T-helper 2 cell treated with Interferon-gamma antibody and Interleukin-4, amounts not matched to agents 5 μg/mL and 100 μg/mL, for 36 hours (primary cell): ENCODE results near the gene OLR1.
A peak's percentile ranks its signal among the peaks of the same experiment; 100 is the strongest.

Source experiments
- DNase-seq: peaks from one replicate; pipeline ENCODE4 v3.0.0; 2021; ENCODE audit warnings: low spot score
- H3K27ac Mint-ChIP-seq: one replicate; pipeline ENCODE4 v1.8.0; 2021; ENCODE audit warnings: mild to moderate bottlenecking, mixed read lengths
- H3K27me3 Mint-ChIP-seq: one replicate; pipeline ENCODE4 v1.8.0; 2021; ENCODE audit warnings: low read depth, mixed read lengths
- H3K36me3 Mint-ChIP-seq: one replicate; pipeline ENCODE4 v1.8.0; 2021; ENCODE audit warnings: low read depth, mixed read lengths
- H3K4me1 Mint-ChIP-seq: one replicate; pipeline ENCODE4 v1.8.0; 2021; ENCODE audit warnings: low read depth, mixed read lengths
- H3K4me3 Mint-ChIP-seq: one replicate; pipeline ENCODE4 v1.8.0; 2022; ENCODE audit warnings: mild to moderate bottlenecking, moderate library complexity, mixed read lengths
- H3K9me3 Mint-ChIP-seq: one replicate; pipeline ENCODE4 v1.8.0; 2021; ENCODE audit warnings: mixed read lengths

Gene OLR1

GRCh38 chr12:10121278-10121677 is 50.7 kb downstream of the OLR1 start:
- no peak for DNase-seq
- H3K27me3 Mint-ChIP-seq, result peaks cover 17% of the 10 kb centered on the region
- H3K27ac Mint-ChIP-seq, result no peak overlapping the region
- no peaks in the 10 kb centered on the region for H3K9me3 Mint-ChIP-seq
- no peaks in the 10 kb centered on the region for H3K36me3 Mint-ChIP-seq
- no peaks in the 10 kb centered on the region for H3K4me1 Mint-ChIP-seq
- H3K4me3 Mint-ChIP-seq, result no peak overlapping the region

DNA sequence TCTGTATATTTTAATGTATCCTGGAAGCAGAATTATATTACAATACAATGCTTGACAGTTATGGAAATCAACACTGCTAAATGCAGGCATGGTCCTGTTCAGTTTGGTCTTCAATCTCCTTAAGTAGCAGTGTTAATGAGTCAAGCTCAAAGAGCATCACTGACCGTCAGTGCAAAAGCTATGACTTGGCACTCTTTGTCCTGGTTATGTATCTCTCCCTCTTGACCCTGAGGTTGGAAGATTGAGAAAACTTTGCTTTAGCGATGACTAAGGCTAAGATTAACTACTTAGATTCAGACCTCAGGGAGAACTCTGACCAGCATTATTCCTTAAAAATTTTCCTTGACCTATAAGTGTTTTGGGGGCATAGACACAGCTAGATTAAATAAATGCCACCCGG is 52.9 kb downstream of the OLR1 start:
- no peaks in the 10 kb centered on the region for H3K4me1 Mint-ChIP-seq
- H3K36me3 Mint-ChIP-seq, result no peaks in the 10 kb centered on the region
- H3K9me3 Mint-ChIP-seq, result no peaks in the 10 kb centered on the region
- peaks cover 7% of the 10 kb centered on the region for H3K27me3 Mint-ChIP-seq
- H3K27ac Mint-ChIP-seq, result no peak overlapping the region
- H3K4me3 Mint-ChIP-seq, result no peak overlapping the region
- DNase-seq, result no peak

- Mint-ChIP-seq H3K4me1 (no peaks in the 10 kb centered on the region), H3K27ac (no peak overlapping the region), H3K27me3 (peaks cover 7% of the 10 kb centered on the region), H3K9me3 (no peaks in the 10 kb centered on the region), H3K36me3 (no peaks in the 10 kb centered on the region), H3K4me3 (no peak overlapping the region)
- DNase-seq, result no peak
These were observed 56.0 kb downstream of the OLR1 start for GRCh38 chr12:10115890-10116289.

DNA sequence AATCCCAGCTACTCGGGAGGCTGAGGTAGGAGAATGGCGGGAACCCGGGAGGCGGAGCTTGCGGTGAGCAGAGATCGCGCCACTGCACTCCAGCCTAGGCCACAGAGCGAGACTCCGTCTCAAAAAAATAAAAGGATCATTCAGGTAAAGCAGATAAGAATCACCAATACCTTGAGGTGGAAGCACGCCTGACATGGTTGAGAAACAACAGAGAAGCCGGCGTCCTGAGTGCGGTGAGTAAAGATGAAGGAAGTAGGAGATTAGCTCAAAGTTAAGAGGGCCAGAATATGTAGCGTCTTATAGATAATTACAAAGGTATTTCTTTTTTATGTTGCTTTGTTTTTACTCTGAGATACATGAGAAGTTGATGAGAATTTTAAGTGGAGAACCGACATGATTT is 56.6 kb downstream of the OLR1 start:
- Mint-ChIP-seq H3K4me1 (no peaks in the 10 kb centered on the region), H3K9me3 (no peaks in the 10 kb centered on the region), H3K27me3 (peaks cover 7% of the 10 kb centered on the region), H3K4me3 (no peak overlapping the region), H3K36me3 (no peaks in the 10 kb centered on the region), H3K27ac (no peak overlapping the region)
- DNase-seq, result no peak

- Mint-ChIP-seq H3K4me3 (no peak overlapping the region), H3K9me3 (no peaks in the 10 kb centered on the region), H3K4me1 (no peaks in the 10 kb centered on the region), H3K27me3 (peaks cover 8% of the 10 kb centered on the region), H3K27ac (no peak overlapping the region), H3K36me3 (no peaks in the 10 kb centered on the region)
- DNase-seq, result no peak
These were observed 58.0 kb downstream of the OLR1 start for GRCh38 chr12:10113920-10114319.

DNA sequence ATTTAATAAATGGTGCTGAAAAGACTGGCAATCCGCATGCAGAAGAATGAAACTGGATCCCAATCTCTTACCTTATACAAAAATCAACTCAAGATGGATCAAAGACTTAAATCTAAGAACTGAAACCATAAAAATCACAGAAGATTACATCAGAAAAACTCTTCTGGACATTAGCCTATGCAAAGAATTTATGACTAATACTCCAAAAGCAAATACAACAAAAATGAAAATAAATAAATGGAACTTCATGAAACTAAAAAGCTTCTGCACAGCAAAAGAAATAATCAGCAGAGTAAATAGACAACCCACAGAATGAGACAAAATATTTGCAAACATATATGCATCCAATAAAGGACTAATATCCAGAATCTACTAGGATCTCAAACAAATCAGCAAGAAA is 58.9 kb downstream of the OLR1 start:
- Mint-ChIP-seq H3K9me3 (no peaks in the 10 kb centered on the region), H3K36me3 (no peaks in the 10 kb centered on the region), H3K27ac (no peak overlapping the region), H3K4me1 (no peaks in the 10 kb centered on the region), H3K27me3 (peaks cover 7% of the 10 kb centered on the region), H3K4me3 (no peak overlapping the region)
- DNase-seq, result no peak

GRCh38 chr12:10111451-10111850 is 60.5 kb downstream of the OLR1 start:
- no peaks in the 10 kb centered on the region for H3K36me3 Mint-ChIP-seq
- DNase-seq, result no peak
- H3K27me3 Mint-ChIP-seq, result peaks cover 10% of the 10 kb centered on the region
- no peaks in the 10 kb centered on the region for H3K9me3 Mint-ChIP-seq
- peak overlapping the region; percentile 58 for H3K27ac Mint-ChIP-seq
- no peak overlapping the region for H3K4me3 Mint-ChIP-seq
- no peaks in the 10 kb centered on the region for H3K4me1 Mint-ChIP-seq

GRCh38 chr12:10110256-10110844 is 61.6 kb downstream of the OLR1 start:
- H3K36me3 Mint-ChIP-seq, result no peaks in the 10 kb centered on the region
- H3K9me3 Mint-ChIP-seq, result no peaks in the 10 kb centered on the region
- H3K4me3 Mint-ChIP-seq, result no peak overlapping the region
- H3K27me3 Mint-ChIP-seq, result peaks cover 16% of the 10 kb centered on the region
- no peak overlapping the region for H3K27ac Mint-ChIP-seq
- DNase-seq, result no peak
- no peaks in the 10 kb centered on the region for H3K4me1 Mint-ChIP-seq
